PFSK-1 (cell line): ENCODE measurements around the gene TOP1.
A peak's percentile ranks its signal among the peaks of the same experiment; 100 is the strongest.

Experiments used
- POLR2AphosphoS5 ChIP-seq: IDR thresholded peaks from 2 replicates; pipeline ENCODE4 v1.6.1; 2012; ENCODE audit warnings: low read depth, mild to moderate bottlenecking, control low read depth, low read length, moderate library complexity
- SIN3A ChIP-seq: IDR thresholded peaks from 2 replicates; pipeline ENCODE4 v1.6.1; 2012; ENCODE audit warnings: mild to moderate bottlenecking, low read length, moderate library complexity, borderline replicate concordance; ENCODE audit not compliant: insufficient read depth
- TAF1 ChIP-seq: IDR thresholded peaks from 2 replicates; pipeline ENCODE4 v1.6.1; 2012; ENCODE audit warnings: low read length, control low read depth, borderline replicate concordance; ENCODE audit not compliant: insufficient read depth
- TF ChIP-seq, protein P1 (sequence below), 2 experiments: IDR thresholded peaks; 2 replicates each; pipeline versions ENCODE4 v1.6.1 to v1.8.0; 2011 to 2012; ENCODE audit warnings: low read depth in 2 of 2, low read length in 2 of 2, control low read depth in 1 of 2, inconsistent platforms in 1 of 2, mild to moderate bottlenecking in 1 of 2, moderate library complexity in 1 of 2; ENCODE audit not compliant: insufficient read depth in 1 of 2

DNA sequence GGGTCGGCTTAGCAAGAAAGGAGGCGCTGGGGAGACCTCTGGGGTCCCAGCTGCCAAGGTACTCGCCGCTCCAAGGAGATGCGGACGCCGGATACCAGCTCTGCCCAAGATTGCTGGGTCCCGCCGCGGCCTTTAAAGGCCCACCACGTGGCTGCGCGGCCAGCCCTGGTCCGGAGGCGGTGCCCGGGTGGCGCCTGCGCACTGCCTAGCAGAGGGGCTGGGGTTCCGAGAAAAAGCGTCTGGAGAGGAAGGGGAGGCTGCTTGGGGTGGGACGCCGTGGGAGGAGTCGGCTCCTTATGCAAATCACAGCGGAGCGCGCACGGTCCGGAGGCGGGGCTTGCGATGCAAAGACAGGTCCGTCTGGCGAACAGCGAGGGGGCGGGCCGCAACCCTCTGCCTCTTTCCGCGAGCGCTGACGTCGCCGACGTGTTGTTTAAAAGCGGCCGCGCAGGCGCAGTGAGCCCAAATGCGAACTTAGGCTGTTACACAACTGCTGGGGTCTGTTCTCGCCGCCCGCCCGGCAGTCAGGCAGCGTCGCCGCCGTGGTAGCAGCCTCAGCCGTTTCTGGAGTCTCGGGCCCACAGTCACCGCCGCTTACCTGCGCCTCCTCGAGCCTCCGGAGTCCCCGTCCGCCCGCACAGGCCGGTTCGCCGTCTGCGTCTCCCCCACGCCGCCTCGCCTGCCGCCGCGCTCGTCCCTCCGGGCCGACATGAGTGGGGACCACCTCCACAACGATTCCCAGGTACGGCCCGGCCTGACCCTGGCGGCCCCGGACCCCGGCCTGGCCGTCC lies at the start of gene TOP1:
- peak; percentile 99 for TF ChIP-seq SIN3A
- TF ChIP-seq POLR2AphosphoS5 = peak; percentile 91
- peak; percentile 69 for TF ChIP-seq TAF1
- TF ChIP-seq, protein P1, sequence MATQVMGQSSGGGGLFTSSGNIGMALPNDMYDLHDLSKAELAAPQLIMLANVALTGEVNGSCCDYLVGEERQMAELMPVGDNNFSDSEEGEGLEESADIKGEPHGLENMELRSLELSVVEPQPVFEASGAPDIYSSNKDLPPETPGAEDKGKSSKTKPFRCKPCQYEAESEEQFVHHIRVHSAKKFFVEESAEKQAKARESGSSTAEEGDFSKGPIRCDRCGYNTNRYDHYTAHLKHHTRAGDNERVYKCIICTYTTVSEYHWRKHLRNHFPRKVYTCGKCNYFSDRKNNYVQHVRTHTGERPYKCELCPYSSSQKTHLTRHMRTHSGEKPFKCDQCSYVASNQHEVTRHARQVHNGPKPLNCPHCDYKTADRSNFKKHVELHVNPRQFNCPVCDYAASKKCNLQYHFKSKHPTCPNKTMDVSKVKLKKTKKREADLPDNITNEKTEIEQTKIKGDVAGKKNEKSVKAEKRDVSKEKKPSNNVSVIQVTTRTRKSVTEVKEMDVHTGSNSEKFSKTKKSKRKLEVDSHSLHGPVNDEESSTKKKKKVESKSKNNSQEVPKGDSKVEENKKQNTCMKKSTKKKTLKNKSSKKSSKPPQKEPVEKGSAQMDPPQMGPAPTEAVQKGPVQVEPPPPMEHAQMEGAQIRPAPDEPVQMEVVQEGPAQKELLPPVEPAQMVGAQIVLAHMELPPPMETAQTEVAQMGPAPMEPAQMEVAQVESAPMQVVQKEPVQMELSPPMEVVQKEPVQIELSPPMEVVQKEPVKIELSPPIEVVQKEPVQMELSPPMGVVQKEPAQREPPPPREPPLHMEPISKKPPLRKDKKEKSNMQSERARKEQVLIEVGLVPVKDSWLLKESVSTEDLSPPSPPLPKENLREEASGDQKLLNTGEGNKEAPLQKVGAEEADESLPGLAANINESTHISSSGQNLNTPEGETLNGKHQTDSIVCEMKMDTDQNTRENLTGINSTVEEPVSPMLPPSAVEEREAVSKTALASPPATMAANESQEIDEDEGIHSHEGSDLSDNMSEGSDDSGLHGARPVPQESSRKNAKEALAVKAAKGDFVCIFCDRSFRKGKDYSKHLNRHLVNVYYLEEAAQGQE (IDR thresholded peaks at IDR 0.05; ENCODE audit: insufficient read depth in 1 of 2, low read depth in 2 of 2, low read length in 2 of 2) = 0 out of 4 replicates have a peak, but pooled peaks have one; percentile 14 to 25
